IMR-90 (cell line): ENCODE results near the gene CHRM5. TPM values are rescaled to one million over a fixed set of nuclear protein-coding genes. Genes with fewer than 3 reads are reported as not detected.

ENCODE experiments used
- ATAC-seq: fragments of 200-7000 bp; cut with Tn5 transposase; 2 replicates; pipeline ENCODE4 v1.9.1; 2020; ENCODE audit warnings: low read depth, mild to moderate bottlenecking, moderate library complexity
- BruUV-seq: library from RNA; stranded (reverse); fragments of 400-500 nt; replicated peaks from 2 replicates; lab custom pipeline; 2021; lab: Mats Ljungman, UMichigan
- CTCF ChIA-PET: fragments of 300-600 bp; formaldehyde crosslinking; extraction: SDS; loops from one replicate; lab custom pipeline; 2021; ENCODE audit warnings: antibody characterized with exemption; lab: Yijun Ruan, JAX
- POLR2A ChIA-PET: fragments of 300-600 bp; sonication (Branson Sonifier 250); formaldehyde crosslinking; loops from one replicate; lab custom pipeline; 2022; ENCODE audit warnings: antibody characterized with exemption; ENCODE audit not compliant: unreplicated experiment; lab: Charles Lee
- DNase-seq: peaks from one replicate; pipeline ENCODE4 v3.0.0; 2013
- H2AFZ ChIP-seq: replicated peaks from 2 replicates; pipeline ENCODE3; 2013; ENCODE audit warnings: low read length, mild to moderate bottlenecking; ENCODE audit not compliant: poor library complexity
- H2AK5ac ChIP-seq: 2 replicates; pipeline ENCODE4 v1.6.1; 2013; ENCODE audit warnings: low read depth, low read length, inconsistent platforms
- H2AK9ac ChIP-seq: replicated peaks from 2 replicates; pipeline ENCODE3; 2013; ENCODE audit warnings: mild to moderate bottlenecking, low read depth, low read length, moderate library complexity; ENCODE audit not compliant: poor library complexity
- H2BK120ac ChIP-seq: 2 replicates; pipeline ENCODE4 v1.6.1; 2013; ENCODE audit warnings: low read depth, low read length, inconsistent platforms
- H2BK15ac ChIP-seq: 3 replicates; pipeline ENCODE4 v1.6.1; 2013; ENCODE audit warnings: low read depth, low read length, inconsistent platforms
- H2BK20ac ChIP-seq: 2 replicates; pipeline ENCODE4 v1.6.1; 2013; ENCODE audit warnings: low read depth, mild to moderate bottlenecking, inconsistent platforms, low read length, moderate library complexity
- H2BK5ac ChIP-seq: 2 replicates; pipeline ENCODE4 v1.6.1; 2013; ENCODE audit warnings: mild to moderate bottlenecking, low read depth, low read length, inconsistent platforms; ENCODE audit not compliant: poor library complexity, severe bottlenecking
- H3K14ac ChIP-seq: replicated peaks from 2 replicates; pipeline ENCODE4 v1.6.1; 2013; ENCODE audit warnings: low read depth, low read length, inconsistent platforms
- H3K18ac ChIP-seq: 2 replicates; pipeline ENCODE4 v1.6.1; 2013; ENCODE audit warnings: low read depth, low read length, control low read depth
- H3K23ac ChIP-seq: 2 replicates; pipeline ENCODE4 v1.6.1; 2013; ENCODE audit warnings: low read depth, low read length, inconsistent platforms
- H3K27ac ChIP-seq: 2 replicates; pipeline ENCODE4 v1.5.1; 2013; ENCODE audit warnings: mild to moderate bottlenecking, control low read depth, low read length; ENCODE audit not compliant: insufficient read depth
- H3K27me3 ChIP-seq: 2 replicates; pipeline ENCODE4 v1.6.1; 2013; ENCODE audit warnings: low read length; ENCODE audit not compliant: control insufficient read depth, insufficient read depth
- H3K36me3 ChIP-seq: 2 replicates; pipeline ENCODE4 v1.6.1; 2013; ENCODE audit warnings: low read length, mixed read lengths; ENCODE audit not compliant: control insufficient read depth, insufficient read depth
- H3K4ac ChIP-seq: 2 replicates; pipeline ENCODE4 v1.6.1; 2013; ENCODE audit warnings: low read depth, low read length, inconsistent platforms
- H3K4me1 ChIP-seq: 2 replicates; pipeline ENCODE4 v1.6.1; 2013; ENCODE audit warnings: low read length, mixed read lengths; ENCODE audit not compliant: control insufficient read depth, insufficient read depth
- H3K4me2 ChIP-seq: 2 replicates; pipeline ENCODE4 v1.6.1; 2013; ENCODE audit warnings: low read depth, mild to moderate bottlenecking, control low read depth, low read length, moderate library complexity
- H3K4me3 ChIP-seq: 2 replicates; pipeline ENCODE4 v1.5.1; 2013; ENCODE audit warnings: low read depth, mild to moderate bottlenecking, control low read depth, low read length, moderate library complexity; ENCODE audit not compliant: insufficient read depth
- H3K56ac ChIP-seq: 2 replicates; pipeline ENCODE4 v1.6.1; 2013; ENCODE audit warnings: low read length, inconsistent platforms; ENCODE audit not compliant: insufficient read depth; ENCODE audit errors: extremely low read depth
- H3K79me1 ChIP-seq, 2 experiments: 2 replicates each; pipeline ENCODE4 v1.6.1; 2013; ENCODE audit warnings: low read length in 2 of 2, inconsistent platforms in 1 of 2, low read depth in 1 of 2
- H3K9ac ChIP-seq: 2 replicates; pipeline ENCODE4 v1.6.1; 2013; ENCODE audit warnings: low read depth, low read length, control low read depth
- H3K9me1 ChIP-seq: 2 replicates; pipeline ENCODE4 v1.6.1; 2013; ENCODE audit warnings: low read length, inconsistent platforms; ENCODE audit not compliant: insufficient read depth
- H3K9me3 ChIP-seq: 2 replicates; pipeline ENCODE4 v1.6.1; 2013; ENCODE audit warnings: low read length; ENCODE audit not compliant: control insufficient read depth, insufficient read depth
- H4K20me1 ChIP-seq: 2 replicates; pipeline ENCODE4 v1.6.1; 2013; ENCODE audit warnings: low read length, inconsistent platforms; ENCODE audit not compliant: insufficient read depth
- H4K5ac ChIP-seq: 2 replicates; pipeline ENCODE4 v1.6.1; 2013; ENCODE audit warnings: mild to moderate bottlenecking, low read depth, low read length, control low read depth
- H4K8ac ChIP-seq, 2 experiments: 2 replicates each; pipeline ENCODE4 v1.6.1; 2013; ENCODE audit warnings: low read depth in 2 of 2, low read length in 2 of 2, control low read depth in 1 of 2, inconsistent platforms in 1 of 2
- H4K91ac ChIP-seq: 2 replicates; pipeline ENCODE4 v1.6.1; 2013; ENCODE audit warnings: low read depth, low read length, inconsistent platforms; ENCODE audit not compliant: insufficient read depth
- BHLHE40 ChIP-seq: fragments of 150-350 bp; IDR thresholded peaks from 2 replicates; pipeline ENCODE4 v1.6.1; 2016; ENCODE audit warnings: mild to moderate bottlenecking, low read depth, low read length
- CEBPB ChIP-seq: IDR thresholded peaks from 2 replicates; pipeline ENCODE4 v1.6.1; 2012; ENCODE audit warnings: low read depth, low read length, improper control_type of control experiment
- MAFK ChIP-seq: IDR thresholded peaks from 2 replicates; pipeline ENCODE4 v1.6.1; 2012; ENCODE audit warnings: low read depth, low read length, improper control_type of control experiment
- POLR2A ChIP-seq: IDR thresholded peaks from 2 replicates; pipeline ENCODE4 v1.6.1; 2012; ENCODE audit warnings: mild to moderate bottlenecking, low read depth, low read length
- RAD21 ChIP-seq: IDR thresholded peaks from 2 replicates; pipeline ENCODE4 v1.6.1; 2012; ENCODE audit warnings: low read length, improper control_type of control experiment
- RCOR1 ChIP-seq: IDR thresholded peaks from 2 replicates; pipeline ENCODE4 v1.6.1; 2012; ENCODE audit warnings: mild to moderate bottlenecking, low read length, improper control_type of control experiment; ENCODE audit not compliant: insufficient replicate concordance
- USF2 ChIP-seq: fragments of 150-350 bp; IDR thresholded peaks from 2 replicates; pipeline ENCODE4 v1.6.1; 2017; ENCODE audit warnings: mild to moderate bottlenecking, antibody characterized with exemption, low read length, low read depth
- WGBS, 2 experiments: methylation state at CpG; one replicate each; pipeline versions ENCODE4 v1.1.5 to v1.1.7; 2013; ENCODE audit warnings: missing lambda C conversion rate in 2 of 2; ENCODE audit not compliant: insufficient read length in 1 of 2; ENCODE audit errors: extremely low coverage in 2 of 2; 5-methylcytosine and 5-hydroxymethylcytosine counted together
- dilution Hi-C: fragments of 300-500 bp; cut with HindIII; formaldehyde crosslinking; loops from one replicate; pipeline ENCODE4 v1.14.3; 2018; ENCODE audit warnings: low sequenced_read_pairs; ENCODE audit not compliant: unreplicated experiment
- in situ Hi-C: fragments of 300-500 bp; cut with MboI; formaldehyde crosslinking; loops from 3 replicates; pipeline ENCODE4 v1.14.3; 2019; ENCODE audit warnings: low sequenced_read_pairs, inconsistent platforms, mixed read lengths
- intact Hi-C: fragments of 100-400 bp; cut with micrococcal nuclease; formaldehyde crosslinking; loops from 2 replicates; pipeline ENCODE4 v1.10.0; 2022
- polyA plus RNA-seq, 3 experiments: library from polyadenylated mRNA; depleted of rRNA; stranded (reverse); fragments of >200 nt; gene quantifications; 2 replicates each; pipeline ENCODE4 v1.2.3, GENCODE V29; 2012; ENCODE audit warnings: low replicate concordance in 1 of 3
- total RNA-seq: library from RNA; depleted of rRNA; stranded (reverse); fragments of >200 nt; gene quantifications from 2 replicates; pipeline ENCODE4 v1.2.3, GENCODE V29; 2012

CHRM5 gene
- total and polyA plus RNA-seq, 2 of the 4 experiments (the other 2 are of a cell fraction): under 0.01 to 0.03 TPM

- Histone ChIP-seq H2BK20ac (no peak overlapping the region), H3K36me3 (no peaks in the 10 kb centered on the region), H3K23ac (no peak overlapping the region), H2BK15ac (no peak overlapping the region), H4K20me1 (no peaks in the 10 kb centered on the region), H3K9me1 (no peaks in the 10 kb centered on the region), H3K9me3 (no peaks in the 10 kb centered on the region), H3K4me3 (no peak overlapping the region), H3K56ac (no peak overlapping the region), H4K5ac (no peak overlapping the region), H2AK5ac (no peak overlapping the region), H4K8ac (no peak overlapping the region), H2AK9ac (no peak overlapping the region), H2BK120ac (no peak overlapping the region), H2AFZ (no peak overlapping the region), H3K27me3 (no peaks in the 10 kb centered on the region), H2BK5ac (no peak overlapping the region), H3K18ac (no peak overlapping the region), H4K91ac (no peak overlapping the region), H3K14ac (no peak overlapping the region), H3K27ac (no peak overlapping the region), H3K79me1 (no peaks in the 10 kb centered on the region), H3K4me1 (no peaks in the 10 kb centered on the region), H3K9ac (no peak overlapping the region), H3K4ac (no peak overlapping the region), H3K4me2 (no peak overlapping the region)
- no TSS peak for BruUV-seq
- ATAC-seq: no peak
- in situ Hi-C loops (loop anchor here (10.0 kb wide), 1 partner anchor 149 kb away; the partner anchor contains the start of gene KATNBL1), intact Hi-C loops (loop anchor here (10.0 kb wide), 1 partner anchor 299 kb away; the partner anchor contains the start of gene LPCAT4), dilution Hi-C loops (no loop called here)
- DNase-seq: no peak
- ChIA-PET CTCF (interaction anchor here (1.5 kb wide), 1 partner anchor 144 kb away, joined by 3 read pairs; the partner anchor contains the start of gene KATNBL1), POLR2A (no interaction called here)
- 85% methylated on average over 5 of the region's 8 CpGs; no CpG with 5 or more reads in 1 of the 2 experiments for WGBS, 2 experiments
- TF ChIP-seq USF2 (no peak), POLR2A (no peak), RCOR1 (no peak), RAD21 (no peak), BHLHE40 (no peak), CEBPB (no peak), MAFK (no peak)
Observed at GRCh38 chr15:34065941-34066340, 97.6 kb downstream of the CHRM5 start.
